ENCODE measurements around the gene IGF1R.

IGF1R gene

DNA sequence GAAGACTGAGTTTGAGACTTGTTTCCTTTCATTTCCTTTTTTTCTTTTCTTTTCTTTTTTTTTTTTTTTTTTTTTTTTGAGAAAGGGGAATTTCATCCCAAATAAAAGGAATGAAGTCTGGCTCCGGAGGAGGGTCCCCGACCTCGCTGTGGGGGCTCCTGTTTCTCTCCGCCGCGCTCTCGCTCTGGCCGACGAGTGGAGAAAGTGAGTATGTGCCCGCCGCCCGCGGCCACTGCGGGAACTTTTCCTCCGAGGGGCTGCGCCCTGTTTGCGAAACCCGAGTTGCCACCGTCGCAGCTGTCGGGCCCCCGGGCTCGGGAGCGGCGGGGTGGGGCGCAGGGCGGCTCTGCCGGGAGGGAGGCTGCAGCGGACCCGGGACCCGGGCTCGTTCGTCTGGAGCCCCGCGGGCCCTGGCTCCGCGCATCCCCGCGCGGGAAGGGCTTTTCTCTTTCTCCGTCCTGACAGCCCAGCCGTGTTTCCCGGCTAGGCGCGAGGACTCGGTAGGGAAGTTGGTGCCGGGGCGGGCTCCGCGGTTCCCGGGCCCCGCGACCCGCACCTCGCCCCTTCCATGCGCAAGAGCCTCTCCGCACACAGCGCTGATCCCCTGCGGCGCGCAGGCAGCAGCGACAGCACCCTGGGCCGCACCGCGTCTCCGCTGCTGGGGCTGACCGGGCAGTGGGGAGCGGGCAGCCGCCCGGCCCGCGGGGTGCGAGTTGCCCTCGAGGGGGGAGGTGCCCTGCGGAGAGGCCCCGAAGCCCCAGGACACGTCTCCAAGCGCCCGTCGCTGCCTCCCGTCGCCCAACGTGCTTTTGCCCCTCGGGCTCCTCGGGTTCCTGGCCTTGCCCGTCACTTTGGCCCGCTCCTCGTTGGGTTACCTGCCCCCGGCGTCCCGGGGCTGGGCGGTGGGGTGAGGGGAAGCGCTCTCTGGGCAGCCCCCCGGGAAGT lies 1.4 kb downstream of the IGF1R start:
- DNase-seq = peak; percentile 70

DNA sequence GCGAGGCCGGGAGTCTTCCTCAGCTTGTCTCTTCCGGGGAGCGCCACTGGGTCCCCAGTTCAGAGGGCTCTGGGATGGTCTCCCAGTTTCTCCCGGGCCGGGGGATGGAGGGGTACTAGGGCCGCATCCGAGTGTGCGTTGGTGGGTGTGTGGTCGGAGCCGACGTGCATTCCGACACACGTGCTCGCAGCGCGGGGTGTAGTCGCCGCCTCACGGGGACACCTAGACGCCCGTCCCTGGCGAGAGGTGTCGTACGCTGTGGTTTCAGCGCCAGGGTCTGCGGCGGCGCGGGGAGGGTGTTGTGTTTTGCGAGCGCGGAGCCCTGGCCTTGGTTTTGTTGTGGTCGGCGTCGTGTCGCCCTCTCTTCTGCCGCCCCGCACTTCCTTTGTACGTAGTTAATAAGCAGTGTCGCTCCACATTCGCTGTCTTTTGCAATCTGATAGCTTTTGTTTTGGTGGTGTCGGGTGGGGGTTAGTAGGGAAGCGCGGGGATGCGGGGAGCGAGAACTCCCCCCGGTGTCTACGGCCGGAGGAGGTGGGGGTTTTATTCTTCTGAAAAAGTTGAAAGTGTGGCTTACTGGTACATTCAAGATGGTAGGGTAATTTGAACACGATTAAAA lies 2.2 kb downstream of the IGF1R start:
- DNase-seq = peak; percentile 56

DNA sequence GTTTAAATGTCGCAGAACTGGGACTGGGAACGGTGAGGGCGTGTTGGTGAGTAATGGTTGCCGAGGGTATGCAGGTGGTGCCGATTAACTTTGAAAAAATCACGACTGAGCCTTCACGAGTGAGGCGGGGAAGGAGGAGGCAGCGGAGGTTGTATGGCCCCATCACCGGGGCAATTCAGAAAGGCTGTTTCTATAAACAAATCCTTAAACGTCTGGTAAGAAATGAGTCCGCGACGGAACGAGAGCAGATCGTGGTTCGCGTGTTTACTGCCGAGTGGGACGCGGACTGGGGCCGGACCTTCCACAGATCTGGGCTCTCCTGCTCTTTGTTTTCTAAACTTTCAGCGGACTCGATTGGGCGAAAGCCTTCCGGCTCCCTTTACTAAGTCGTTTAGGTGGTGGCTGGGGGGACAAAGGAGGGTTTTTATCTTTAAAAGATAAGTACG lies 2.7 kb downstream of the IGF1R start:
- DNase-seq = peak; percentile 54

DNA sequence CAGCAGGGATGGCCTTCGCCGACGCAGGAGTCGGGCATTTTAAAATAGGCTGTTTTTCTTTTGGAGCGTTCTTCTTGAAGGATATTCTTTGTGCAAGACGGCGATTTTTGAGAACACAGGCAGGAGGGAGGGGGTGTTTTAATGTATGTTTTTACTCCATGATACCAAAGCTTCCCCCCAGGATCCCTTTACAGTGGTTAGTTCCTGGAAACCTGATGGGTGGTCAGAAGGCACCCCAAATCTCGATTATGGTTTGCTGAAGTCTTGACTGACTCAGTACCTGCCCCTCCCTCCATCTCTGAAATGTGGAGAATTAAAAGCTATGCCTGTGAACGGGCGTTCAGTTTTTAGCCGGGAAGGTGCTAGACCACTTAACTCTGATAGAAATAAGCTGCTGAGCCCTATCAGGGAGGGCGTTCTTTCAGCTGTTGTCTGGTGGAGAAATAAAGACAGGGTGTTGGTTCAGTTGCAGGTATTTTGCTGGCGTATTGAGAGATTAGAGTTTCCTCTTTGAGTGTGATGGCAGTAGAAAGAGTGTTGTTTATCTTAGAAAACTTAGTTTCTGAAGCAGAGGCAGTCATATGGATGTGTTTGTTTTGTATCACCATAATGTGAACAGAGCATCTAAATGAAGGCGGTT lies 3.4 kb downstream of the IGF1R start:
- no peak for DNase-seq

DNA sequence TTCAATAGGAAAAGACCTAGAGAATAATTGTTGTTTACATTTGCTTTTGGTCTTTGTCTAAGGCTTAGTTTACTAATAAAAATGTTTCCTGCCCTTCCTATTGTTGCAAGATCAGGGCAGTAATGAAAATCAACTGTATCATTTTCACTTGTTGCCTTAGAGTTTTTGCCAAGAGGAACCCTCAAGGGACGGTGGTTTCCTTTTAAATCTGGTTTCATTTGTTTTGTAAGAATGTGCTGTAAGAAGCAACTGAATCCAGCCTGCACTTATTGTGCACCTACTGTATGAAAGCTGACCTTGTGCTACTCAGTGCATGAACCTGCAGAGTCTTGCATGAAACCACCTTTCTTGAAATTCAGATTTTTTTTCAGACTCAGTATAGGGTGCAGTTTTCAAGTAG lies 5.3 kb downstream of the IGF1R start:
- no peak for DNase-seq

DNA sequence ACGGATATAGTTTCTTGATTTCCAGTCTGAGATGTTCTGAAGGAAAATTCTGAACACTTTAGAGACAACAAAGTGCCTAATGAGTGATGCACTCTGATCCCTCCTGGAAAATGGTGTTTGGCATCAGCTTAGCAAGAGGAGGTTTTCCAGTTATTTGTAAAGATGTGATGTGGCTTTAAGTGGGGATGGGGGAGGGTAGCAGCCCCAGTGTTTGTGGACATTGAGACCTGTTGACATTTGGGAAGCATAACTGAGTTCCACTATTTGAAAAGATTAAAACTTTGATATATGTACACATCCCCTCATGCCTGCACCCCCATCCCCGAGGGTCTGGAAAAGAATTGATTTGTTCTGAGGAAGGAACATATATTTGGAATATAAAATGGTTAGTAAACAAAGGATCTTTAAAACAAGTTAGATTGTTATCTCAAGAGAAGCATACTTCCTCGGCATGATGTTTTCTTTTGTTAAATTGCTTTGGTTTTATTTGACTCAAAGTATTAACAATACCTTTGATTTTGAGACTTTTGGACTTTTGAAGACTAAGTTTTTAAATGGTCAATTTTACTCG lies 6.5 kb downstream of the IGF1R start:
- no peak for DNase-seq

DNA sequence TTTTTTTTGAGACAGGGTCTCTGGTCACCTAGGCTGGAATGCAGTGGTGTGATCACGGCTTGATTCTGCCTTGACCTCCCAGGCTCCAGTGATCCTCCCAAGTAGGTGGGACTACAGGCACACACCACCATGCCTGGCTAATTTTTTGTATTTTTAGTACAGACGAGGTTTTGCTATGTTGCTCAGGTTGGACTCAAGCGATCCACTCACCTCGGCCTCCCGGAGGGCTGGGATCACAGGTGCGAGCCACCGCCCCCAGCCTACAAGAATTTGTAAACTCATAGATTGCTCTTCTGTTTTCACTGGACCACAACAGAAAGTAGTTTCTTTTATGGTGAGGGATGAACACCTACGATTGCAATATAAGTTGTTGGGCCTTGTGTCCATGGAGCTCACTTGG lies 7.4 kb downstream of the IGF1R start:
- DNase-seq = no peak

DNA sequence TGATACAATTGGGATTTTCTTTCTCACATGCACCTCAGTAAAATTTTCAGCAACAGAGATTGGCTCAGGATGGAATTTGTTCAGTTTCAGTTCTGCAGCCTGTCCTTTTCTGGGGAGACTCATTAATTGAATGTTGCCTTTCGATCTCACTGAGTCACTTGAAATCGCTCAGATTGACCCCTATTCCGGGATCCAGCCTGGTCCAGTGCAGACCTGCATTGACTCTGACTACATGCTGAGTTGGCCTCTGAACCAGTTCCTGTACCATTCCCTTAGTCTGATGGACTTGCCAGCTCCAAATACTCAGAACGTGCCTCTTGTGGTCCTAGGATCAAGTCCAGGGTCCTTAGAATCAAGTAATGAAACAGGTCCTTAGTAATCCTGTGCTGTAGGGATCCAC lies 9.4 kb downstream of the IGF1R start:
- DNase-seq = no peak

DNA sequence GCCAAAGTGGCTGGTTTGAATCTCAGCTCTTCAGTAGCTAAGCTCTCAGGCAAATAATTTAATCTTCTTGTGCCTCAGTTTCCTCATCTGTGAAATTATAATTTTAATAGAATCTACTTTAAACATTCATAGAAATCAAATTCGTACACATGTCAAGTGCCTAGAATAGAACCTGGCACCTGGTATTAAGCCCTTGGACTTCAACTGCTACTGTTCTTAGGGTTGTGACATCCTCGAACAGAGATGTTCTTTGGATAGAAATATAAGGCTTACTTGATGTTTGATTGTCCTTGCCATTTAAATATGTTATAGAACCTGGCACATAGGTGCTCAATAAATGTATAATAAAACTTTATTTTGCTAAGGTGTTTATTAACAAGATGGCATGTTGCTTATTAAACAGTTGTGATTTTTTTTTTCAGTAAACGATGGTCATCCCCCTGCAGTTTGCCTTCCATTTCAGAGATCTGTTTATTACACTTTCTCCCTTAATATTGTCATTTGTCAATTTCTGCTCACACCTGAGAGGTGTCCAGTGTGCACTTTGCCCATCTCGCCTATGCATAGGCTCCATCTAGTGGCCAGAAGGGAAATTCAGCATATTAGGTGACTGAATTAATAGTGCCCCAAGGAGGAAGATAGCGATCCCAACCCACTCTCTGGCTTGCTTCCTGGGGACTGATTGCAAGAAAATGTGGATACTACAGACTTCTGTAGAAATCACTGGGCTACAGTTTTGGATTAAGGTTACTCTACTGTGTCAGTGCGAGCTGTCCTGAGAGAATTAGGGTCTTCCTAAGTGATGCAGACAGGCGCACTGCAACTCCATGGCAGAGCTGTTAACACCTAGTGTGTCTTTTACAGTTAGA lies 10.7 kb downstream of the IGF1R start:
- no peak for DNase-seq

DNA sequence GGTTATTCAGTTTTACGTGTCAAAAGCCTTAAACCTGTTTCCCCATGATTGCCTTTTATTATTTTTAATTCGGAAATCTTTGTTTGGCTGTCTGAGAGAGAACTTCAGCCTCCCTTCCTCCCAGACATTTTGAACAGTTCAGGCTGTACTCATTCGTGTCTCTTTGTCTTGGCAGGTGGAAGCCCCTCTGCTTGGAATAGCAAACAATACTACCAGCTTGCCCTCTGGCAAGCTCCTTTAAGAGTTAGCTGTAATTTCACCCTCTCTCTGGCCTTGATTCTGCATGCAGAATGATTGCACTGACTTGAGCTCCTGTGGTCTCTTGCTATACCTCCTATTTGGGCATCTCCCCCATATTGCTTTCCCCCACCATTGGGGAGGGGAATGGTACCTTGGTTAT lies 11.7 kb downstream of the IGF1R start:
- no peak for DNase-seq

DNA sequence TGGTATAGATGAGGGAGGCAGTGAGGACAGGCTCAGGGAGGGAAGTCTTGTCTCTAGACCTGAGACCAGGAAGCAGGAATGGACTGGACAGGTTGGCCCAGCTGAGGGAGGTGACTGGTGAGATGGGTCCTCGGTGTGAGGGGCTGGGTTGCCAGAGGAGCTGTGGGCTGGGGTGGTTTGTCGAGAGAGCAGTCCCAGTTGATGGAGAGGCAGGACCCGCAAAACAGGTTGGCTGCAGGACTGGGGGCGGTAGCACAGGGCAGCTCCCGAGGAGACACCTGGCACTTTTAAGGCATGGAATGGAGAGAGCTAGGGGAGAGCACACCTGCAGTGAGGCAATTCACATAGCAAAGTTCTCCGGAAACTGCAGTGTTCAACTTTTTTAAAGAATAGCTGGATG lies 14.7 kb downstream of the IGF1R start:
- DNase-seq = no peak

DNA sequence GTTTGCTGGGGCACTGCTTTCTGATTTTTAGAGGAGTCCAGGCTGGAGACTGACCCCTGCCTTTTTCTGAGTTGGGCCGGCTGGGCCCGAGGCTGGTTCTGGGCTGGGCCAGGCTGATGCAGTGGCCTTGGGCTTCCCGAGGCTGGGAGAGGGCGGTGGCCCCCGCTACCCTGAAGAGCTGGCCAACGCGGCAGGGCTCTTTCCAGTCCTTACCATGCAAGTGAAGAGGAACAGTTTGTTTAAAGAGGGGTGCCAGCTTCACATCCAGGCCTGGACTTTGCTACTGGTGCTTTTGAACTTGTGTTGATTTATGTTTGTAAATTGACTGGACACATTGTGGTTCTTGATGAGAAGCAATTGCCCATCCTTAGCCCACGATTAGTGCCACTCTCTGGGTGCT lies 15.3 kb downstream of the IGF1R start:
- DNase-seq = no peak

DNA sequence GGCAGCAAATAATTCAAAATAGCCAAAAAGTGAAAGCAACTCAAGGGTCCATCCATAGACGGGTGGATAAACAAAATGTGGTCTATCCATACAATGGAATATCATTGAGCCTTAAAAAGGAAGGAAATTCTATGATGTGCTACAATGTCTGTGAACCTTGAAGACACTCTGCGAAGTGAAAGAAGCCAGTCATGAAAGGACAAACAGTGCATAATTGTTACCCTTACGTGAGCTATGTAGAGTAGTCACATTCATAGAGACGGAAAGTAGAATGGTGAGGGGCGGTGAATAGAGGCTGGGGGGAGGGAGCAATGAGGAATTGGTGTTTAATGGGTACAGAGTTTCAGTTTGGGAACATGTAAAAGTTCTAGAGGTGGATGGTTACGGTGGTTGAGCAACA lies 18.1 kb downstream of the IGF1R start:
- DNase-seq = no peak

DNA sequence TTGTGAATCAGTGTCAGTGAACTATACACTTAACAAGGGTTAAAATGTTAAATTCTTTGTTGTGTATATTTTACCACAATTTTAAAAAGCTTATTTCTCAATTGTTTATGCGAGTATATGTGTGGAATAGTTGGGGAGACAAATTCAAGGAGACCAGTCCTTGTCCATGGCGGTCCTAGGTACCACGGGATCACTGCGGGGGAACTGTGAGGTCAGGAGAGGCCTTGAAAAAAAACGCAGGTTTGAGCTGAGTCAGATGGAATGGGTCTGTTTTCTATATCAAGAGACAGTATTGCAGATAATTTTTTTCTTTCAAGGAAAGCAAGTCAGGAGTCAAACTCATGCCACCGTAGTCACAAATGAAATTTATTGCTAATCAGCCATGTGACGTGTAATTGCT lies 18.5 kb downstream of the IGF1R start:
- DNase-seq = no peak

DNA sequence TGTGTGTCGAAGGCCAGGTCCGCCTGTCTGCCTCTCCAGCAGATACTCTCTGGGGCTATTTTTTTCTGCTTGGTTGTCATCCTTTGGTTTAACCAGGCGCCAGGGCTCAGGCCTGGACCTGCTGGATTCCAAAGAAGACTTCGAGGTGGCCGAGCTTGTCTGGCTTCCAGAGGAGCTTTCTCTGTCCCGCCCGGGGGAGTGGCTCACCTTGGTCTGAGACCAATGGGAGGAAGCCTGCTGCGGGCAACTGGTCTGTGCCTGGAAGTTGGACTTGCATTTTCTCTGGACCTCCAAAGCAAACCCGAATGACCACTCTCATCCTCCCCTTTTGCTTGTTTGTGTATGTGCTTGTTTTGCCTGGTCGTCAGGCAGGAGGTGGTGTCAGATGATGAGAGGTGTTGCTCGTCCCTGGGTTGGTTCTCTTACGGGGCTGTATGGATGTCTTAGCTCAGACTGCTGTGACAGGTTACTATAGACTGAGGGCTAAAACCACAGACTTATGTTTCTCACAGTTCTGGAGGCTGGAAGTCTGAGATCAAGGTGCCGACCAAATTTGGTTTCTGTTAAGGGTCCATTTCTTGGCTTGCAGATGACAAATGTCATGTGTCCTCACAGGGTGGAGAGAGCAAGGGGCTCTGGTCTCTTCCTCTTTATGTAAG lies 19.3 kb downstream of the IGF1R start:
- no peak for DNase-seq

DNA sequence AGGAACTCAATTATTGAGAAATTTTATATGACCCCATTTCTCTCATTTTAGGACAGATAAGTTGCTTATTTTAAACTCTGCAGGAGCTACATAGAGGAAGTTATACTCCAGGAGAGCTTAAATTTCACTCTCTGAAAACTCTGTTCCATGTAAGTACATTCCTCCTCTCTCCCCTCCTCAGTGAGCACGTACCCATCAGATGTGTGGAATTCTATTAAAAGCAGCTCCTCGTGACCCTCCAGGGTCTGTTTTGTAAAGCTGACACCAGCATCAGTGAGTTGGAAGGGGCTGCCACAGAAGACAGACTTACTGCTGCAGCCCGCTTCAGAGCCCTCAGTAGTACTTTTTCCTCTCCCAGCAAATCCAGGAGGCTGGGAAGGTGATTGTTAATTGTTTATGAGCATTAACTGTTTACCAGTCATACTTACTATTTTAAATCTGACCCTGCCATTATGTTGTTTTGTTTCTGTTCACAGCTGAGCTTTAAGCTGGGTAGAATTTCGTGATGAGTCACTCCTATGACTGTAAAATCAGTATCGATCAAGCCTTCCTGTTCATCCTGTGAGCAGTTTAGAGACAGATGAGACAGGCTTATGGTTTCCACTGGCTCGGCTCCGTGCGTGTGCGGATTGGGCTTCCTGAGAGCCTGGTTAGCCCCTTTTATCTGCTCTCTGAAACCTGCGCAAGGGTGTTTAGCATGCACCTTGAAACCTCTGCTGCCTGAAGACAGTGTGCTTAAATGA lies 20.4 kb downstream of the IGF1R start:
- no peak for DNase-seq

DNA sequence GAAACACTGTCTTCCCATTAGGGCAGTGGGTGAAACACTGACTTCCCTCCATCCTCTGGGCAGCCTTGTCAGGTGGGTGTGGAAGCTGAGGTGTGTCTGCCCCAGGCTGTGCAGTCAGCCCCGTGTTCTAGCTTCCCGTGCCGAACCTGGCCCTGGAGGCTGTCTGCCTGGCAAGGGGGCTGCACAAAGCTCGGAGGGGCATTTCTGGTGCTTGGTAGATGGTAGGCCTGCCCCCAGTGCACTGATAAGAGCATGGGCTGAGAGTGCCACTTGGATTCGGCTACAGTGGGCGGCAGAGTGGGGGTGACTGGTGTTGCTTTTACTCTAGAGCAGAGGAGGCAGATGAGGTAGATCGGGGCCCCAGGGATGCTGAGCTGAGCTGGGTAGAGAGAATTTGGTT lies 21.3 kb downstream of the IGF1R start:
- DNase-seq = no peak

DNA sequence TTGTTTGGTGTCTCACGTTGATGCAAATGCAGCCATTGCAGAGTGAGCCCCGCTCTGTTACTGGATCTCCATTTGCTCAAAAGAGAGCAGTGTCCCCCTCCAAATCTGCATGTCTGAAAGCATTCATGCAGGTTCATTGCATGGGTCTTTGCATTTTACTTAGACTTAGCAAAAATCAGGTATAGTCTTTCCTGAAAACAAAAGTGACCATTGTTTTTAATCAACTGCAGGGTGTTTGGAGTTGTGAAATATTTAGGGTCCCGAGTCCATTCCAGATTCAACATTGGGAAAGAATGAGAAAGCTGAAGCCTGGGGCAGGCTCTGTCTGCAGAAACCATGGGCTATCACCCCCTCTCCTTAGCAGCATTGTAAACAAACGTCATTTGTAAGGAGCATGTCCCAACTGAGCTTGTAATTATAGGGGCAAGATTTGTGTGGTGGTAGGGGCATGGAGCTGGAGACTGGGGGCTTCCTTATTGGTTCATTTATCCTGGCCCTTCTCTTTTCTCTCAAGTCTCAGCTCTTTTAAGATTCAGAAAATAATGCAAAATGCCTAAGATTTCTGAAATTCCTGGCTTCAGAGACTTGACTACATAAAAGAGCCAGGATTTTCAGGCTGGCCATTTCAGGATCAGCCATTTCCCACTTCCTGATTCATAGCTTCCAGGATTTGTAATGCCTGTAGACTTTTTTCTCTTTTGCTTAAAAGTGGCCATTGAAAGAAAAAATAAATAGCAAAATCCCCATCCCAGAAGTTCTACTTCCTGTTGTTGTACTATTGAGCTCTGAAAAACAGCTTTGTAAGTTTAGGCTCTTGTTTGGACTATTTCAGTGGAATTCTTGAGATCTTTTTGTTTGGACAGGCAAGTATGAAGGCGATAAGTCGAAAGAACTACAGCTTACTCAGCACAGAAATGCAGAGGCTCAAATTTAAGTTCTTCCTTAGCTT lies 23.0 kb downstream of the IGF1R start:
- DNase-seq = no peak

DNA sequence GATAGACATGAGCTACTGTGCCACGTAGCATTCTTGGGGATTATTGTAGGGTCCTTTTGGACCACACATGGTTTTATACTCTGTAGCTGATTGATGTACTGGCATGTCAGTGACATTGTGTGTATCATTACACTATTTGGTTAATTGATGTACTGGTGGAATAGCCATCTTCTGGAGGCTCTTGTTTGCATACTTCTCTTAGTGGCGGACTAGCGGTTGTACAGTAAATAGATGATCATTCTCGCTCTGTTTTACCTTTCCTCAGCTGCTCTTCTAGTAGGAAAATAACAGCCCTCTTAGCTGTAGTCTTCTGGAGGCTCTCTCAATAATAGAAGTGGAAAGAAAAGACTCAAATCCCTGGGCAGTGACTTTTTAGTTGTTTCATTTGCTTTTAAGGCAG lies 24.8 kb downstream of the IGF1R start:
- no peak for DNase-seq

DNA sequence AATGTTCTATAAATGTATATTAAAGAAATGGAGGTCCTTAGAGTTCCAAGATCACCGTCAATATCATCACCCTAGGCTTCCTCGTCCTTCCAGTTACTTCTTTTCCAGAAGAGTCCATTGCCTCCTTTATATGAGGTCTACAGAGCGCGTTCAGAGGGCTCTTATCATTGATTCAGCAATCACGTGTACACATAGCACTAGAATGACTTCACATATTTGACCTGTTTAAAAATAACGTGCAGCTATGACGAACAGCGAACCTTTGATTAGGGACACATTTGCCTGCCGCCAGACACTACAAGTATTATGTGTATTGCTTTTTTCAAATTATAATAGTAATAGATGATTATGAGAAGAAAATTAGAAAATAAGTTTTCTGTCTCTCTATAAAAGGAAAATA lies 26.0 kb downstream of the IGF1R start:
- DNase-seq = no peak

Data from right hindlimb (tissue), 1 donor.